GM12878 (cell line): ENCODE results near the gene RASAL2. TPM values are rescaled to one million over a fixed set of nuclear protein-coding genes. Genes with fewer than 3 reads are reported as not detected.

Source experiments
- ATAC-seq: fragments of 200-7000 bp; cut with Tn5 transposase; 3 replicates; pipeline ENCODE4 v1.9.1; 2020; ENCODE audit warnings: mild to moderate bottlenecking, moderate library complexity
- BruUV-seq: library from RNA; stranded (reverse); fragments of 400-500 nt; replicated peaks from 2 replicates; lab custom pipeline; 2021; lab: Mats Ljungman, UMichigan
- CTCF ChIA-PET: fragments of 300-600 bp; sonication (Branson Sonifier 250); formaldehyde crosslinking; extraction: SDS; loops from one replicate; lab custom pipeline; 2021; ENCODE audit warnings: inconsistent platforms; lab: Yijun Ruan, JAX
- POLR2A ChIA-PET: fragments of 350-600 bp; formaldehyde crosslinking; extraction: SDS; loops from one replicate; lab custom pipeline; 2021; ENCODE audit warnings: inconsistent platforms; lab: Charles Lee
- RAD21 ChIA-PET: fragments of 300-600 bp; sonication (Branson Sonifier 250); formaldehyde crosslinking; loops from one replicate; lab custom pipeline; 2023; ENCODE audit warnings: antibody characterized with exemption; ENCODE audit not compliant: unreplicated experiment; lab: Charles Lee
- SMC1A ChIA-PET: fragments of 300-600 bp; sonication (Branson Sonifier 250); formaldehyde crosslinking; loops from one replicate; lab custom pipeline; 2023; ENCODE audit not compliant: unreplicated experiment, uncharacterized antibody; lab: Charles Lee
- DNase-seq: peaks from one replicate; pipeline ENCODE4 v3.0.0-alpha.2; 2011; ENCODE audit warnings: low read depth, low spot score
- FAIRE-seq: peaks from 3 replicates; lab custom pipeline; 2011; peaks lifted over from hg19 to GRCh38; lab: Jason Lieb, UNC
- H2AFZ ChIP-seq: 2 replicates; pipeline ENCODE4 v1.6.0; 2011; ENCODE audit warnings: low read depth, low read length, control low read depth; ENCODE audit not compliant: control insufficient read depth
- H3K27ac ChIP-seq: 2 replicates; pipeline ENCODE4 v1.5.1; 2011; ENCODE audit warnings: control low read depth; ENCODE audit not compliant: control insufficient read depth, insufficient read depth
- H3K27me3 ChIP-seq, 2 experiments: replicated peaks in 1 of 2; 2 replicates each; pipeline versions ENCODE4 v1.6.0 to v1.6.1; 2011; ENCODE audit warnings: low read length in 1 of 2; ENCODE audit not compliant: control insufficient read depth in 2 of 2, insufficient read depth in 2 of 2
- H3K36me3 ChIP-seq, 2 experiments: 2 replicates each; pipeline ENCODE4 v1.5.1; 2011; ENCODE audit warnings: low read length in 1 of 2; ENCODE audit not compliant: control insufficient read depth in 2 of 2, insufficient read depth in 2 of 2
- H3K4me1 ChIP-seq: 2 replicates; pipeline ENCODE4 v1.6.1; 2011; ENCODE audit warnings: mild to moderate bottlenecking, low read length, moderate library complexity, mixed read lengths; ENCODE audit not compliant: control insufficient read depth, insufficient read depth
- H3K4me2 ChIP-seq: 2 replicates; pipeline ENCODE4 v1.6.0; 2011; ENCODE audit warnings: control low read depth; ENCODE audit not compliant: control insufficient read depth, insufficient read depth
- H3K4me3 ChIP-seq: fragments of 200-600 bp; sonication (generic); 2 replicates; pipeline ENCODE4 v1.5.1; 2016
- H3K79me2 ChIP-seq: 2 replicates; pipeline ENCODE4 v1.6.0; 2011; ENCODE audit warnings: low read length; ENCODE audit not compliant: control insufficient read depth, insufficient read depth
- H3K9ac ChIP-seq: 2 replicates; pipeline ENCODE4 v1.8.0; 2011; ENCODE audit warnings: low read length, control low read depth, mixed read lengths; ENCODE audit not compliant: control insufficient read depth, insufficient read depth
- H3K9me3 ChIP-seq: replicated peaks from 3 replicates; pipeline ENCODE4 v1.5.1; 2011; ENCODE audit warnings: mild to moderate bottlenecking, low read length; ENCODE audit not compliant: control insufficient read depth, insufficient read depth
- H4K20me1 ChIP-seq: 2 replicates; pipeline ENCODE4 v1.6.0; 2011; ENCODE audit not compliant: control insufficient read depth, insufficient read depth
- ATF7 ChIP-seq: fragments of 450-650 bp; IDR thresholded peaks from 2 replicates; pipeline ENCODE4 v1.6.1; 2016; ENCODE audit warnings: low read depth, mild to moderate bottlenecking
- CHD1 ChIP-seq: IDR thresholded peaks from 2 replicates; pipeline ENCODE4 v1.6.1; 2012; ENCODE audit warnings: low read depth, low read length, improper control_type of control experiment
- PAX8 ChIP-seq: fragments of 450-650 bp; IDR thresholded peaks from 2 replicates; pipeline ENCODE4 v1.6.1; 2017; ENCODE audit warnings: mild to moderate bottlenecking, moderate library complexity
- RBBP5 ChIP-seq: fragments of 200-600 bp; sonication (generic); conservative IDR thresholded peaks from 2 replicates; pipeline ENCODE4 v1.6.1; 2016
- SIN3A ChIP-seq: IDR thresholded peaks from 2 replicates; pipeline ENCODE4 v1.6.1; 2012; ENCODE audit warnings: low read depth, low read length, improper control_type of control experiment
- STAT1 ChIP-seq: fragments of 450-650 bp; conservative IDR thresholded peaks from 2 replicates; pipeline ENCODE4 v1.6.1; 2014; ENCODE audit warnings: antibody characterized with exemption, mild to moderate bottlenecking
- USF2 ChIP-seq: IDR thresholded peaks from 2 replicates; pipeline ENCODE4 v1.6.1; 2011; ENCODE audit warnings: low read depth, low read length, improper control_type of control experiment, borderline replicate concordance
- WRNIP1 ChIP-seq: IDR thresholded peaks from 2 replicates; pipeline ENCODE4 v1.6.1; 2011; ENCODE audit warnings: low read depth, low read length, improper control_type of control experiment, borderline replicate concordance
- WGBS: methylation state at CpG from one replicate; pipeline ENCODE4 v1.1.6; 2016; ENCODE audit warnings: low lambda C conversion rate; ENCODE audit not compliant: insufficient replicate concordance, insufficient coverage; ENCODE audit errors: missing lambda C conversion rate; 5-methylcytosine and 5-hydroxymethylcytosine counted together
- in situ Hi-C: fragments of 300-500 bp; cut with MboI; formaldehyde crosslinking; loops from 9 replicates; pipeline ENCODE4 v1.14.3; 2018; ENCODE audit warnings: mixed read lengths
- intact Hi-C: fragments of 100-400 bp; cut with micrococcal nuclease; formaldehyde crosslinking; loops from one replicate; pipeline ENCODE4 v1.14.2; 2022; ENCODE audit not compliant: unreplicated experiment
- polyA plus RNA-seq, 11 experiments: library from polyadenylated mRNA; depleted of rRNA in 4 of 11; unstranded in 6 of 11; stranded (reverse) in 5 of 11; fragments of >200 nt; fragmentation: Nextera tagmentation in 4 of 11; fragmentation: Illumina TruSeq in 1 of 11; extraction: Ambion mirVana in 4 of 11; extraction: Trizol in 1 of 11; gene quantifications; 1 replicate in 1 of 11; 2 replicates in 10 of 11; pipeline versions ENCODE4 v1.2.1 to v1.2.3, GENCODE V29; 2011 to 2016; ENCODE audit warnings: inconsistent platforms in 2 of 11, missing spikeins in 2 of 11, low read depth in 1 of 11
- total RNA-seq, 4 experiments: library from RNA; depleted of rRNA in 3 of 4; stranded (reverse); fragments of >200 nt in 3 of 4; fragmentation: Illumina TruSeq in 1 of 4; extraction: Trizol in 1 of 4; gene quantifications; 2 replicates each; pipeline versions ENCODE4 v1.2.1 to v1.2.3, GENCODE V29; 2013 to 2021

The RASAL2 gene
- total and polyA plus RNA-seq, 10 of the 15 experiments (the other 5 are each of a cell fraction or from before 2014, with no cell fraction given), result 0.02 to 6.9 (median 0.17) TPM; not detected in 1

- no peak overlapping the region for H3K4me3 ChIP-seq
- SMC1A ChIA-PET, result interaction anchor here (0.7 kb wide), 1 partner anchor 70 kb away, joined by 3 read pairs; no protein-coding TSS in a partner anchor
- H3K9me3 ChIP-seq, result no peaks in the 10 kb centered on the region
- H3K27me3 ChIP-seq, result no peaks in the 10 kb centered on the region
- H4K20me1 ChIP-seq, result no peaks in the 10 kb centered on the region
- TF ChIP-seq STAT1, result no peak
- TF ChIP-seq PAX8, result no peak
- TF ChIP-seq ATF7, result no peak
- no peak for TF ChIP-seq CHD1
- no peak for TF ChIP-seq USF2
- no peak for TF ChIP-seq WRNIP1
- TF ChIP-seq SIN3A, result no peak
- no peak for TF ChIP-seq RBBP5
- in situ Hi-C loops (no loop called here), intact Hi-C loops (no loop called here)
- DNase-seq (no peak), FAIRE-seq (no peak), ATAC-seq (no peak)
- H2AFZ ChIP-seq, result no peak overlapping the region
- H3K79me2 ChIP-seq, result no peaks in the 10 kb centered on the region
- no peak overlapping the region for H3K4me2 ChIP-seq
- CTCF ChIA-PET, result interaction anchor here (0.7 kb wide), 1 partner anchor 513 kb away, joined by 3 read pairs; no protein-coding TSS in a partner anchor
- no TSS peak for BruUV-seq
- H3K36me3 ChIP-seq, result no peaks in the 10 kb centered on the region
- no peak overlapping the region for H3K27ac ChIP-seq
- no peak overlapping the region for H3K9ac ChIP-seq
- POLR2A ChIA-PET, result no interaction called here
- H3K4me1 ChIP-seq, result no peaks in the 10 kb centered on the region
- WGBS, result 67% methylated on average over 3 of the region's 3 CpGs
- RAD21 ChIA-PET, result interaction anchor here (0.8 kb wide), 1 partner anchor 26 kb away, joined by 3 read pairs; no protein-coding TSS in a partner anchor
Observed at GRCh38 chr1:178335426-178335825, 241.5 kb downstream of the RASAL2 start.
